Hepatocyte (in vitro differentiated cells): ENCODE measurements around the gene NFKB2.

Experiments
- EZH2 ChIP-seq: fragments of 200-600 bp; sonication (generic); IDR thresholded peaks from 2 replicates; pipeline ENCODE4 v1.6.1; 2016; ENCODE audit warnings: antibody characterized with exemption, mild to moderate bottlenecking, borderline replicate concordance
- TF ChIP-seq, protein P1 (sequence below): fragments of 200-600 bp; sonication (generic); IDR thresholded peaks from 2 replicates; pipeline ENCODE4 v1.5.1; 2016; ENCODE audit warnings: antibody characterized with exemption, mild to moderate bottlenecking; ENCODE audit not compliant: poor library complexity

DNA sequence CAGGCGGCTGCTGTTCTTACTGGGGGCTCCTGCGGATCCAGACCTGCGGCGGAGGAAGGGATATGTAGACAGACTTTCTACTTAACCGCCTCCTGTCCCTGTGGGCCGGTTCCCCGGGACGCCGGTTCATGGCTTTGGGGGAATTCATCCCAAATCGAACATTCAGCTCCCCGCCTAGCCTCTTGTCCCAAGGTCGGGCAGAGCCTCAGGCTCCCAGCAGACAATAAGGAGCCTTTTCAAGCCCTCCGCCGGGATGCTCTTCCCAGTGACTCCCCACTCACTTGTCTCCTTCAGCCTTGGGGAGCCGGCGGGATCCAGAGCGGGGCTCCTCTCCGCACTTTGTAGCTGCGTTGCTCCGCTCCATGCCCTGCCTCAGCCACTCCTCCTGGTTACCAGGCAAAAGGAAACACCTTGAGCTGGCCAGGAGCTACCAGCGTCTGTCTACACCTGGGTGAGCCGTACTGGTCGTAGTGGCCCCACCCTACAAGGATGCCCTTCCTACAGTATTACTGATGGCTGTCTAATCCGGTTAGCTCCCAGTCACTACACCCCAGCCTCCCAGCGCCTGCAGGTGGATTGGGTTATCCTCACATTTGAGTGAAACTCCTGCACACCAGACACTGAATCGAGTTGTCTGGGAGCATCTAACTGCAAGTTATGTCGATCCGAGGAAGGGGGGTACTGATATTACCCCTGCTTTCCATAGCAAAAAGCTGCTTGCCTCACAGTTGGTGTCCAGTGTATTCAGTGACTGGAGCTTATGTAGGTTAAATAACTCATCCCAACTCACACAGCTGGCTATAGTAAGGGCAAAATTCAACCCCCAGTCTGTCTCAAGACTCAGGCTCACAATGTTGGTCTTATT, 55.8 kb downstream of the NFKB2 start, which contains the start of gene C10orf95:
- TF ChIP-seq, protein P1, sequence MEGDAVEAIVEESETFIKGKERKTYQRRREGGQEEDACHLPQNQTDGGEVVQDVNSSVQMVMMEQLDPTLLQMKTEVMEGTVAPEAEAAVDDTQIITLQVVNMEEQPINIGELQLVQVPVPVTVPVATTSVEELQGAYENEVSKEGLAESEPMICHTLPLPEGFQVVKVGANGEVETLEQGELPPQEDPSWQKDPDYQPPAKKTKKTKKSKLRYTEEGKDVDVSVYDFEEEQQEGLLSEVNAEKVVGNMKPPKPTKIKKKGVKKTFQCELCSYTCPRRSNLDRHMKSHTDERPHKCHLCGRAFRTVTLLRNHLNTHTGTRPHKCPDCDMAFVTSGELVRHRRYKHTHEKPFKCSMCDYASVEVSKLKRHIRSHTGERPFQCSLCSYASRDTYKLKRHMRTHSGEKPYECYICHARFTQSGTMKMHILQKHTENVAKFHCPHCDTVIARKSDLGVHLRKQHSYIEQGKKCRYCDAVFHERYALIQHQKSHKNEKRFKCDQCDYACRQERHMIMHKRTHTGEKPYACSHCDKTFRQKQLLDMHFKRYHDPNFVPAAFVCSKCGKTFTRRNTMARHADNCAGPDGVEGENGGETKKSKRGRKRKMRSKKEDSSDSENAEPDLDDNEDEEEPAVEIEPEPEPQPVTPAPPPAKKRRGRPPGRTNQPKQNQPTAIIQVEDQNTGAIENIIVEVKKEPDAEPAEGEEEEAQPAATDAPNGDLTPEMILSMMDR, result no peak
- no peak for TF ChIP-seq EZH2
